H9 (cell line): Measurements from ENCODE around the gene EFNA3. TPM values are rescaled to one million over a fixed set of nuclear protein-coding genes. Genes with fewer than 3 reads are reported as not detected.

Experiments used
- DNase-seq: peaks from one replicate; pipeline ENCODE4 v3.0.0-alpha.2; 2017
- H2AFZ ChIP-seq: one replicate; pipeline ENCODE4 v1.6.1; 2013; ENCODE audit warnings: mild to moderate bottlenecking, low read length, control low read depth, moderate library complexity
- H2AK5ac ChIP-seq: 2 replicates; pipeline ENCODE4 v1.6.1; 2013; ENCODE audit warnings: low read length, control low read depth, mixed read lengths; ENCODE audit not compliant: insufficient read length
- H2BK120ac ChIP-seq: one replicate; pipeline ENCODE4 v1.6.1; 2013; ENCODE audit warnings: low read depth, mild to moderate bottlenecking, low read length, control low read depth, inconsistent platforms; ENCODE audit not compliant: poor library complexity, severe bottlenecking
- H2BK12ac ChIP-seq: 2 replicates; pipeline ENCODE4 v1.6.1; 2013; ENCODE audit warnings: low read length, control low read depth, mixed read lengths, low read depth; ENCODE audit not compliant: insufficient read length
- H2BK15ac ChIP-seq: 2 replicates; pipeline ENCODE4 v1.6.1; 2013; ENCODE audit warnings: low read depth, low read length, control low read depth
- H2BK20ac ChIP-seq: one replicate; pipeline ENCODE4 v1.6.1; 2013; ENCODE audit warnings: low read depth, mild to moderate bottlenecking, low read length, control low read depth, inconsistent platforms; ENCODE audit not compliant: poor library complexity, severe bottlenecking
- H2BK5ac ChIP-seq: 2 replicates; pipeline ENCODE4 v1.6.1; 2013; ENCODE audit warnings: low read length, control low read depth, mixed read lengths; ENCODE audit not compliant: insufficient read length
- H3K14ac ChIP-seq: 2 replicates; pipeline ENCODE4 v1.6.1; 2013; ENCODE audit warnings: low read length, control low read depth; ENCODE audit not compliant: insufficient read depth
- H3K18ac ChIP-seq: 2 replicates; pipeline ENCODE4 v1.6.1; 2013; ENCODE audit warnings: low read depth, mild to moderate bottlenecking, mixed read lengths, low read length, control low read depth; ENCODE audit not compliant: insufficient read length
- H3K23ac ChIP-seq: 2 replicates; pipeline ENCODE4 v1.6.1; 2013; ENCODE audit warnings: low read length, control low read depth, mixed read lengths, low read depth; ENCODE audit not compliant: insufficient read length
- H3K23me2 ChIP-seq: 2 replicates; pipeline ENCODE4 v1.6.1; 2013; ENCODE audit warnings: low read depth, mild to moderate bottlenecking, mixed read lengths, low read length, control low read depth; ENCODE audit not compliant: insufficient read length, poor library complexity, severe bottlenecking
- H3K27ac ChIP-seq: 2 replicates; pipeline ENCODE4 v1.5.1; 2013; ENCODE audit warnings: low read length, control low read depth, mixed read lengths, low read depth; ENCODE audit not compliant: insufficient read length
- H3K27me3 ChIP-seq: 2 replicates; pipeline ENCODE4 v1.6.1; 2013; ENCODE audit warnings: low read length, control low read depth, inconsistent platforms; ENCODE audit not compliant: insufficient read depth
- H3K4ac ChIP-seq: 2 replicates; pipeline ENCODE4 v1.6.1; 2013; ENCODE audit warnings: low read depth, mild to moderate bottlenecking, control low read depth, inconsistent platforms, low read length, moderate library complexity
- H3K4me1 ChIP-seq: 2 replicates; pipeline ENCODE4 v1.6.1; 2013; ENCODE audit warnings: low read length, control low read depth, inconsistent platforms; ENCODE audit not compliant: insufficient read depth
- H3K4me2 ChIP-seq: 2 replicates; pipeline ENCODE4 v1.6.1; 2013; ENCODE audit warnings: low read length, control low read depth, mixed read lengths; ENCODE audit not compliant: insufficient read length, insufficient read depth
- H3K56ac ChIP-seq: 2 replicates; pipeline ENCODE4 v1.6.1; 2013; ENCODE audit warnings: low read depth, mild to moderate bottlenecking, mixed read lengths, low read length, control low read depth; ENCODE audit not compliant: insufficient read length
- H3K79me1 ChIP-seq: 2 replicates; pipeline ENCODE4 v1.6.1; 2013; ENCODE audit warnings: low read depth, mild to moderate bottlenecking, moderate library complexity, low read length, control low read depth, inconsistent platforms; ENCODE audit not compliant: insufficient read depth, poor library complexity, severe bottlenecking
- H3K79me2 ChIP-seq: 2 replicates; pipeline ENCODE4 v1.6.1; 2013; ENCODE audit warnings: low read length, control low read depth, inconsistent platforms; ENCODE audit not compliant: insufficient read depth
- H3K9ac ChIP-seq: 2 replicates; pipeline ENCODE4 v1.6.1; 2013; ENCODE audit warnings: low read length, control low read depth, mixed read lengths; ENCODE audit not compliant: insufficient read length; ENCODE audit errors: extremely low read depth
- H3K9me3 ChIP-seq: one replicate; pipeline ENCODE4 v1.6.1; 2013; ENCODE audit warnings: low read depth, low read length, inconsistent platforms; ENCODE audit not compliant: control insufficient read depth
- H3T11ph ChIP-seq: one replicate; pipeline ENCODE4 v1.6.1; 2013; ENCODE audit warnings: mild to moderate bottlenecking, low read length, control low read depth, inconsistent platforms
- H4K20me1 ChIP-seq: one replicate; pipeline ENCODE4 v1.6.1; 2013; ENCODE audit not compliant: control insufficient read depth, insufficient read length, insufficient read depth
- H4K5ac ChIP-seq: 2 replicates; pipeline ENCODE4 v1.6.1; 2013; ENCODE audit warnings: low read depth, mild to moderate bottlenecking, mixed read lengths, low read length, control low read depth; ENCODE audit not compliant: insufficient read length
- H4K8ac ChIP-seq: replicated peaks from 2 replicates; pipeline ENCODE4 v1.6.1; 2013; ENCODE audit warnings: low read length, control low read depth, mixed read lengths, low read depth; ENCODE audit not compliant: insufficient read length
- H4K91ac ChIP-seq: 2 replicates; pipeline ENCODE4 v1.6.1; 2013; ENCODE audit warnings: low read depth, mild to moderate bottlenecking, moderate library complexity, mixed read lengths, low read length, control low read depth; ENCODE audit not compliant: insufficient read length
- H3K27ac Mint-ChIP-seq, 3 experiments: 2 replicates in 2 of 3; 3 replicates in 1 of 3; pipeline ENCODE4 v1.8.0; 2020 to 2021; ENCODE audit warnings: mixed read lengths in 3 of 3, mild to moderate bottlenecking in 1 of 3, moderate library complexity in 1 of 3
- H3K27me3 Mint-ChIP-seq: 2 replicates; pipeline ENCODE4 v1.8.0; 2021; ENCODE audit warnings: low read depth, mild to moderate bottlenecking, moderate library complexity, mixed read lengths
- H3K36me3 Mint-ChIP-seq, 3 experiments: 2 replicates in 2 of 3; 3 replicates in 1 of 3; pipeline ENCODE4 v1.8.0; 2020 to 2021; ENCODE audit warnings: low read depth in 3 of 3, mixed read lengths in 3 of 3; ENCODE audit not compliant: insufficient read depth in 1 of 3
- H3K4me1 Mint-ChIP-seq, 2 experiments: 2 replicates each; pipeline ENCODE4 v1.8.0; 2020; ENCODE audit warnings: mixed read lengths in 2 of 2
- H3K4me3 Mint-ChIP-seq, 2 experiments: 2 replicates in 1 of 2; 3 replicates in 1 of 2; pipeline ENCODE4 v1.8.0; 2020 to 2021; ENCODE audit warnings: mild to moderate bottlenecking in 2 of 2, mixed read lengths in 2 of 2, moderate library complexity in 1 of 2
- H3K9me3 Mint-ChIP-seq, 2 experiments: 2 replicates in 1 of 2; 3 replicates in 1 of 2; pipeline ENCODE4 v1.8.0; 2020; ENCODE audit warnings: mild to moderate bottlenecking in 2 of 2, mixed read lengths in 2 of 2, moderate library complexity in 1 of 2
- CTCF ChIP-seq: fragments of 200-600 bp; sonication (generic); conservative IDR thresholded peaks from 3 replicates; pipeline ENCODE4 v1.8.0; 2021; ENCODE audit warnings: antibody characterized with exemption, mild to moderate bottlenecking
- WGBS: extraction: QIAGEN DNeasy Blood & Tissue Kit; methylation state at CpG from one replicate; pipeline ENCODE4 v1.1.7; 2013; ENCODE audit warnings: missing lambda C conversion rate, low lambda C conversion rate, mixed read lengths; ENCODE audit not compliant: insufficient read length; ENCODE audit errors: extremely low coverage; 5-methylcytosine and 5-hydroxymethylcytosine counted together
- total RNA-seq: library from RNA; stranded (reverse); gene quantifications from 2 replicates; pipeline ENCODE4 v1.2.1, GENCODE V29; 2021

EFNA3 gene
- total RNA-seq, 1 experiment from 2014 or later, result 3.9 TPM

DNA sequence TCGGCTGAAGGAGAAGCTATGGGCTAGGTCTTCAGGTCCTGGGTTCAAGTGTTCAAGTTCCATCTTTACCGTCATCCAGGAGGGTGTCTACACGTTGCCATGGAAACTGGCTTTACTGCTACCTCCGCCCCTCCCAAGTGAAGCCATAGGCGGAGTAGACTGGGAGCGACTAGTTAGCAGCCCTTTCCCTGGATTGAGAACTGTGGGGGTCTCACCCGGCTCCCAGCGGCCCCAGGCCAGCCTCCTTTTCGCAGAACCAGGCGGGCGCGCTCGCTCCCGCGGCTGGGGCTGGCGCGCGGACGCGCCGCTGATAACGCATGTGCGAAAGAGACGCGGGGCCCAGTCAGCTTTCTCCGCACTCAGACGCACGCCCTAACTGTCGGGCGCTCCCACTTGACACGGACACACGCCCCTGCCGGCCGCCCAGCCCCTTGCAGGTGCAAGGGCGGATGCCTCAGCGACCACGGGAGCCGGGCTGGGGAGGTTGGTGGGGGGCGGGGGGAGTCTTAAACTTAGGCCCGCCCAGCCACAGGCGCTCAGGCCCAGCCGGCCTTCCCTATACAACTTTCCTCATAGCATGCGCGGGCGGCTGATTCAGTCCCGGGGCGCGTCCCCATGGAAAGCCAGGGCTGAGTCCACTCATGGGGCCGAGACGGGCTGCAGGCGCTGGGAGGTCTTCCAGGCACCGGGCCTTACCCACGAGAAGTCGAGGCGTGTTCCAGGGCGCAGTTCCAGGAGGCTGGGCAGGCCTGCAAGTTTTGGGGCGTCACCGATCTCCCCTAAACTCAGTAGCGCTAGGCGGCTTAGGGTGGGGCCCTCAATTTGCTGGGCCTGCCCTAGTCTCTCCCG, 7.7 kb upstream of the EFNA3 start:
- Mint-ChIP-seq H3K27me3 (peaks cover 42% of the 10 kb centered on the region), H3K4me1 (peaks cover 33 to 47% of the 10 kb centered on the region in 2 experiments), H3K4me3 (peak overlapping the region; percentile 58 to 79), H3K36me3 (peaks cover 9 to 31% (median 29%) of the 10 kb centered on the region in 3 experiments), H3K27ac (no peak overlapping the region; a peak in 2 of 7 replicates), H3K9me3 (no peaks in the 10 kb centered on the region)
- Histone ChIP-seq H3K9ac (no peak overlapping the region), H3K23me2 (peaks cover 9% of the 10 kb centered on the region), H2AFZ (no peak overlapping the region), H2BK20ac (no peak overlapping the region), H4K8ac (no peak overlapping the region), H3K14ac (peak overlapping the region; percentile 79), H2BK15ac (no peak overlapping the region), H2AK5ac (no peak overlapping the region), H3K79me1 (no peaks in the 10 kb centered on the region), H4K20me1 (no peaks in the 10 kb centered on the region), H3K4me1 (peaks cover 3% of the 10 kb centered on the region; the same call in 1 of the 2 replicates), H3K56ac (no peak overlapping the region), H2BK5ac (no peak overlapping the region), H2BK12ac (no peak overlapping the region), H3K27me3 (no peaks in the 10 kb centered on the region; the same call in 1 of the 2 replicates), H3T11ph (no peak overlapping the region), H4K5ac (no peak overlapping the region), H3K79me2 (no peaks in the 10 kb centered on the region), H2BK120ac (no peak overlapping the region), H3K27ac (no peak overlapping the region), H4K91ac (no peak overlapping the region), H3K23ac (no peak overlapping the region), H3K4ac (no peak overlapping the region), H3K18ac (peak overlapping the region; percentile 54), H3K9me3 (no peaks in the 10 kb centered on the region), H3K4me2 (peak overlapping the region; percentile 75)
- WGBS, result no CpG with 5 or more reads among the region's 61 CpGs
- TF ChIP-seq CTCF, result peak; percentile 74
- DNase-seq, result peak; percentile 94
